ENCODE measurements around the gene PLXNC1.

GRCh38 chr12:94247246-94247645 is 98.9 kb downstream of the PLXNC1 start:
- TF ChIP-seq CTCF (IDR thresholded peaks at IDR 0.05), result no peak
- no peak for TF ChIP-seq POLR2AphosphoS5 (IDR thresholded peaks at IDR 0.05; ENCODE audit: insufficient read depth in 1 of 2, low read depth in 1 of 2)
- no peak for TF ChIP-seq POLR2A (IDR thresholded peaks at IDR 0.05)
